GM12874 (cell line): ENCODE results near the gene PRR15.

Experiments
- TF ChIP-seq, protein P1 (sequence below): IDR thresholded peaks from 2 replicates; pipeline ENCODE4 v1.5.1; 2011; ENCODE audit warnings: low read depth, mild to moderate bottlenecking, control low read depth, low read length, moderate library complexity; ENCODE audit not compliant: insufficient read depth

PRR15 gene

DNA sequence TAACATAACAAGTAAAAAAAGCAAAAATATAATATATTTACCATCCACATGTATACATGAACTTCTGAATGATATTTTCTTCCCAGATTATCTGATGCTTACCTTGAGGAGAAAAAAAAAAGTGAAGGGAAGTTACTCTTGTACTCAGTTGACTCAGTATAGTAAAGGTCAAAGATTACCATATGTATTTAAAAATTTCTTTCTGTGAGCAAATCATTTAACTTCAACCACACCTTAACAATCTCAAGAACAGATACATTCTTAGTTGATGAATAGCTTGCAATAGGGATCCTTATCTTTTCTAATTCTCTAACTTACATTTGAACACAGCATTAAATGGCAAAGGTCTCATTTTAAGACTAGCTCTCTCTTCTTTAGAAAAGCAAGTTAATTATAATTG is 29.8 kb downstream of the PRR15 start:
- TF ChIP-seq, protein P1, sequence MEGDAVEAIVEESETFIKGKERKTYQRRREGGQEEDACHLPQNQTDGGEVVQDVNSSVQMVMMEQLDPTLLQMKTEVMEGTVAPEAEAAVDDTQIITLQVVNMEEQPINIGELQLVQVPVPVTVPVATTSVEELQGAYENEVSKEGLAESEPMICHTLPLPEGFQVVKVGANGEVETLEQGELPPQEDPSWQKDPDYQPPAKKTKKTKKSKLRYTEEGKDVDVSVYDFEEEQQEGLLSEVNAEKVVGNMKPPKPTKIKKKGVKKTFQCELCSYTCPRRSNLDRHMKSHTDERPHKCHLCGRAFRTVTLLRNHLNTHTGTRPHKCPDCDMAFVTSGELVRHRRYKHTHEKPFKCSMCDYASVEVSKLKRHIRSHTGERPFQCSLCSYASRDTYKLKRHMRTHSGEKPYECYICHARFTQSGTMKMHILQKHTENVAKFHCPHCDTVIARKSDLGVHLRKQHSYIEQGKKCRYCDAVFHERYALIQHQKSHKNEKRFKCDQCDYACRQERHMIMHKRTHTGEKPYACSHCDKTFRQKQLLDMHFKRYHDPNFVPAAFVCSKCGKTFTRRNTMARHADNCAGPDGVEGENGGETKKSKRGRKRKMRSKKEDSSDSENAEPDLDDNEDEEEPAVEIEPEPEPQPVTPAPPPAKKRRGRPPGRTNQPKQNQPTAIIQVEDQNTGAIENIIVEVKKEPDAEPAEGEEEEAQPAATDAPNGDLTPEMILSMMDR = no peak

- TF ChIP-seq, protein P1 = no peak
These were observed 33.1 kb downstream of the PRR15 start for GRCh38 chr7:29596593-29597178.

- TF ChIP-seq, protein P1 = no peak
These were observed 33.6 kb downstream of the PRR15 start for GRCh38 chr7:29597266-29597665.

DNA sequence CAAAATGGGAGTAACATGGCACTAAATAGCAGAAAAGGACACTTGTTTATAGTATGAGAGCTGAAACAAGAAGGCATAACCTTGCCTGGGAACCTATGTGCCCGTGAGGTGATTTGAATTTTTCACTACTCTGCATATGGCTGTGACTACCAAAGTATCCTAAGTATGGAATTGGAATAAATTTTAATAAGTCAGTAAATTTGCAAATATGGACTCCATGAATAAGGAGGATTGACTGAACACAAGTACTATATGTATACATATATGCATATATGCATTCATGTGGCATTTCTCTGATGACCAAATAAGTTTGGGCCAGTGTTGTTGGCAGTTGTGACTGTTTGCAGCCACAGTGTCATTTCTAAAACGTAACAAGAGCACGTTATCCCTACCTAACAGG is 34.5 kb downstream of the PRR15 start:
- TF ChIP-seq, protein P1 = no peak

DNA sequence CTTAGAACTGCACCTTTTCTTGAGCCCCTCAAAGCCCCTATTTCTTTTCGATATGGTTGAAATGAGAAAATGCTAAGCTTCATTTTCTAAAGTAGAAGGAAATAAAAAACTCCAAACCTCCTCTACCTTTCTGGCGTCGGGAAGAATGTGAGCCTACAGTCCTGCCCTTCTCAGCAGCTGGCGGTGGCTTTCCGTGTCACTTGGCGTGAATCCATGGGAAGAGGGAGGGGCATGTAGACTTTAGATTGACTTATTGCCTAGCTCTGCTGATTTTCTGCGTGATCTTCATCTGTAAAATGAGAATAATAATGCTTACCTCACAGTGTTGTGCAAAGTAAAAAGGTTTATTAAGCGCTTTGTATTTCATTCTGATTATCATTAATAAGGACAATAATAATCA is 35.0 kb downstream of the PRR15 start:
- TF ChIP-seq, protein P1 = no peak

DNA sequence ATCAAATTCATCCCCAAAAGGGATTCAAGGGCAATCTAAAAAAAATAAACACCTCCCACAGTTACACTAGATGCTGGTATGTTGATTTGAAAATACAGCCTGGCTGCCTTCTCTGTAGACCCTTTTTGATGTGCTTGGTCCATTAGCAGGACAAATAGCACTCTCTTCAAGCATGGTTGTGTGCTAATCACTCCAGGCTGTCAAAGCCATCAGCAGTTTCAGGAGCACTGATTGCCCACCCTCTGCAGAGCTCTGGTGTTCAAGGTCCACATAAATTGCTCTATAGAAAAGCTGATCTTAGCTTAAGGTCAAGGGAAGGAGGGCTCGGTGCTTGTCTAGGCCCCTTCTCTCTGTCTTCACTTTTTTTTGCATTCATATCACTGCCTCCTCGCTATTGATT is 35.4 kb downstream of the PRR15 start:
- TF ChIP-seq, protein P1 = no peak

GRCh38 chr7:29600661-29601060 is 37.0 kb downstream of the PRR15 start:
- TF ChIP-seq, protein P1 = no peak
